Karpas-422 (cell line): Measurements from ENCODE around the gene PRR5. TPM values are rescaled to one million over a fixed set of nuclear protein-coding genes. Genes with fewer than 3 reads are reported as not detected.
A peak's percentile ranks its signal among the peaks of the same experiment; 100 is the strongest.

ENCODE experiments used
- DNase-seq: peaks from one replicate; pipeline ENCODE4 v3.0.0-alpha.2; 2015
- H2AFZ ChIP-seq: fragments of 200-600 bp; sonication (generic); 2 replicates; pipeline ENCODE4 v1.6.1; 2014; ENCODE audit warnings: antibody characterized with exemption, low read length, mixed read lengths
- H3K27ac ChIP-seq: fragments of 200-600 bp; sonication (generic); 2 replicates; pipeline ENCODE4 v1.5.1; 2014; ENCODE audit warnings: mild to moderate bottlenecking, low read length, moderate library complexity
- H3K27me3 ChIP-seq: fragments of 200-600 bp; sonication (generic); 2 replicates; pipeline ENCODE4 v1.6.1; 2014; ENCODE audit warnings: low read length, mixed read lengths
- H3K36me3 ChIP-seq: fragments of 200-600 bp; sonication (generic); 2 replicates; pipeline ENCODE4 v1.6.1; 2014; ENCODE audit warnings: low read length, mixed read lengths; ENCODE audit not compliant: insufficient read depth
- H3K4me1 ChIP-seq: fragments of 200-600 bp; sonication (generic); 2 replicates; pipeline ENCODE4 v1.6.1; 2014; ENCODE audit warnings: mild to moderate bottlenecking, low read length, mixed read lengths
- H3K4me2 ChIP-seq: fragments of 200-600 bp; sonication (generic); 2 replicates; pipeline ENCODE4 v1.6.1; 2014; ENCODE audit warnings: low read length, low read depth, mild to moderate bottlenecking; ENCODE audit not compliant: poor library complexity, severe bottlenecking
- H3K4me3 ChIP-seq: fragments of 200-600 bp; sonication (generic); 2 replicates; pipeline ENCODE4 v1.5.1; 2014; ENCODE audit warnings: mild to moderate bottlenecking, antibody characterized with exemption, low read length, mixed read lengths
- H3K79me2 ChIP-seq: fragments of 200-600 bp; sonication (generic); 2 replicates; pipeline ENCODE4 v1.6.1; 2014; ENCODE audit warnings: mild to moderate bottlenecking, low read length, mixed read lengths
- H3K9ac ChIP-seq: fragments of 200-600 bp; sonication (generic); 2 replicates; pipeline ENCODE4 v1.6.0; 2014; ENCODE audit warnings: low read length
- H3K9me2 ChIP-seq: fragments of 200-600 bp; sonication (generic), shearing (Covaris generic); replicated peaks from 2 replicates; pipeline ENCODE4 v1.6.0; 2014; ENCODE audit warnings: mild to moderate bottlenecking, low read length, moderate library complexity; ENCODE audit not compliant: insufficient read depth
- H3K9me3 ChIP-seq: fragments of 300-700, 200-600 bp; sonication (generic); 2 replicates; pipeline ENCODE4 v1.6.1; 2014; ENCODE audit warnings: low read length, mixed read lengths
- H4K20me1 ChIP-seq: fragments of 200-600 bp; sonication (generic); 2 replicates; pipeline ENCODE4 v1.6.1; 2014; ENCODE audit warnings: mild to moderate bottlenecking, antibody characterized with exemption, low read length, low read depth; ENCODE audit not compliant: insufficient read depth
- total RNA-seq: library from RNA; depleted of rRNA; stranded (reverse); fragments of >200 nt; shearing (Covaris generic); gene quantifications from 2 replicates; pipeline ENCODE4 v1.2.3, GENCODE V29; 2014; ENCODE audit warnings: low replicate concordance

The PRR5 gene
- total RNA-seq, 1 experiment from 2014 or later = not detected

DNA sequence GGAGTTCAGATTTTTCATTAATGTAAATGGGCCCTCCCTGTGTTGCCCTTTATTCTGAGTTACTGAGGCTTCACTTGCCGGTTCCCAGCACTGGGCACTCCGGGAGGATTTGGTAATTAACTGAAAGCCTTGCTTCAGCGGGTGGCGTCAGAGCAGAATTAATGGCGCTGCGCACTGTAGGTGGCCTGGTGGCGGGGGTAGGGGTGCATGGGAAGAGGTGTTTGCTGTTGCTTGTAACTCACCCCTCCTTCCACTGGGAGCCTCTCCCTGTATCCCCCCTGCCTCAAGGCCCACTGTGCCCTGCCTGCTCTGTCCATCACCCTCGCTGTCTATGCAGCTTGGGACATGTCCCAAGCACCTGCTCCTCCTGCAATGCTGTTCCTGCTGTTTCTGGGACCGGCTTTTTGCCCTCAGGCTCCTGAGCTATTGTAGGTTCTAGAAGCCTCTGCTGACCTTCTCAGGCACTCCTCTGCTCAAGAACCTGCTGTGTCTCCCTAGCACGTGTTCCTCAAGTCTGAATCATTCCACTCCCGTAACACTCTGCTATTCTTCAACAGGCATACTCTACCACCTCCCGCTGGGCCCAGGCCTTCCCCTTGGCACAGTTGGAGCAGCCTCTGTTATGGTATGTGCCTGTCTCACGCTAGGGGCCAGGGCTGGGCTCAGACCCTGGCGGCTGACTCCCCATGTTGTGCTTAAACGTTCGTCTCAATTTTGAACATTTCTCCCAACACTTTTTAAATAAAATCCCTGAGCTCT, 74.8 kb downstream of the PRR5 start:
- H3K9me3 ChIP-seq = no peaks in the 10 kb centered on the region
- no peaks in the 10 kb centered on the region for H4K20me1 ChIP-seq
- no peak overlapping the region for H3K4me2 ChIP-seq
- no peaks in the 10 kb centered on the region for H3K4me1 ChIP-seq
- H3K79me2 ChIP-seq = no peaks in the 10 kb centered on the region
- no peaks in the 10 kb centered on the region for H3K27me3 ChIP-seq
- no peaks in the 10 kb centered on the region for H3K9me2 ChIP-seq
- H2AFZ ChIP-seq = no peak overlapping the region
- no peaks in the 10 kb centered on the region for H3K36me3 ChIP-seq
- no peak overlapping the region for H3K27ac ChIP-seq
- H3K9ac ChIP-seq = no peak overlapping the region
- no peak overlapping the region for H3K4me3 ChIP-seq
- no peak for DNase-seq

DNA sequence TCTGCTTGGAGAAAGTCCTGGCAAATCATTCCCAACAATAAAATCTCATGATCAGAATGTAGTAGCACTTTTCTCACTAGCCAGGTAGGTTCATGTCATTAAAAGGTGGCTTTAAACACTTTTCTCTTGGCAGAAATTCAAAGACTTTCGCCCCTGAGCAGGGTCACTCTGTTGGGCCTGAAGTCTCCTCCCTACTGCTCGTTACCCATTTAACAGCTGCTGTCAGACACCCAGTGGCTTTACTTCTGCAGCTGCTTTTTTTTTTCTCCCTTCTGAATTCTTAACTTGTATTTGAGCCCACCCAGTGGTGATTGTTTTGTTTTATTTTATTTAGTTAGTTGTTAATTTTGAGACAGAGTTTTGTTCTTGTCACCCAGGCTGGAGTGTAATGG, 75.4 kb downstream of the PRR5 start:
- no peak overlapping the region for H3K27ac ChIP-seq
- H3K9me2 ChIP-seq = no peaks in the 10 kb centered on the region
- no peak overlapping the region for H3K9ac ChIP-seq
- H3K9me3 ChIP-seq = no peaks in the 10 kb centered on the region
- no peaks in the 10 kb centered on the region for H3K27me3 ChIP-seq
- H3K4me2 ChIP-seq = no peak overlapping the region
- no peaks in the 10 kb centered on the region for H3K36me3 ChIP-seq
- no peaks in the 10 kb centered on the region for H3K4me1 ChIP-seq
- no peaks in the 10 kb centered on the region for H4K20me1 ChIP-seq
- no peak overlapping the region for H2AFZ ChIP-seq
- H3K79me2 ChIP-seq = no peaks in the 10 kb centered on the region
- no peak for DNase-seq
- H3K4me3 ChIP-seq = no peak overlapping the region

DNA sequence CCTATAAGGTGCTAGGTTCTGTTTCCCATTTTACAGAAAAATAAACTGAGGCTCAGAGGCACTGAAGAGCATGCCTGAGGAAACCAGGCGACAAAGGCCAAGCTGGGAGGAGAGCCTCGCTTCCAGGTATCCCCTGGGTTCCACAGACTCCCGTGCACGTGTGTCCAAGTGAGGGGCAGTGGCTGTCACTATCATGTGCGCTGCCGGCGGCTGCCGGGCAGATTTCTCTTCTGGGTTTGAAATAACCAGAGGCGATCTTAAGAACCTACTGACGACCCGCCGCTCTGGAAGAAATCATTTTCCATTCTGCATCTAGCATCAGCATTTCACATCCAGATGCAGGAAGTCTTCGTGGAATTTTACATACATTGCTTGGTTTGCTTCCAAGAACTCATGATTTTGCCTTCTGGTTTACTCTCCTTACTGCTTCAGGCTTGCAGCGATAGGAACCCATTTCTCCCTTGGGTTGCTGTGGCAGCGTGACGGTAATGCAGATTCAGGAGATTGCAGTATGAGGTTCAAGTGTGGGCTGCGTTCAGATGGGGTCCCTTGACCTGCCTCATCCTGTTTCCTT, 79.0 kb downstream of the PRR5 start:
- no peaks in the 10 kb centered on the region for H3K79me2 ChIP-seq
- no peak overlapping the region for H3K27ac ChIP-seq
- DNase-seq = no peak
- H3K4me3 ChIP-seq = no peak overlapping the region
- no peaks in the 10 kb centered on the region for H3K9me2 ChIP-seq
- H3K4me1 ChIP-seq = no peaks in the 10 kb centered on the region
- H2AFZ ChIP-seq = no peak overlapping the region
- no peaks in the 10 kb centered on the region for H3K36me3 ChIP-seq
- H3K4me2 ChIP-seq = no peak overlapping the region
- no peak overlapping the region for H3K9ac ChIP-seq
- H4K20me1 ChIP-seq = no peaks in the 10 kb centered on the region
- H3K9me3 ChIP-seq = no peaks in the 10 kb centered on the region
- no peaks in the 10 kb centered on the region for H3K27me3 ChIP-seq

DNA sequence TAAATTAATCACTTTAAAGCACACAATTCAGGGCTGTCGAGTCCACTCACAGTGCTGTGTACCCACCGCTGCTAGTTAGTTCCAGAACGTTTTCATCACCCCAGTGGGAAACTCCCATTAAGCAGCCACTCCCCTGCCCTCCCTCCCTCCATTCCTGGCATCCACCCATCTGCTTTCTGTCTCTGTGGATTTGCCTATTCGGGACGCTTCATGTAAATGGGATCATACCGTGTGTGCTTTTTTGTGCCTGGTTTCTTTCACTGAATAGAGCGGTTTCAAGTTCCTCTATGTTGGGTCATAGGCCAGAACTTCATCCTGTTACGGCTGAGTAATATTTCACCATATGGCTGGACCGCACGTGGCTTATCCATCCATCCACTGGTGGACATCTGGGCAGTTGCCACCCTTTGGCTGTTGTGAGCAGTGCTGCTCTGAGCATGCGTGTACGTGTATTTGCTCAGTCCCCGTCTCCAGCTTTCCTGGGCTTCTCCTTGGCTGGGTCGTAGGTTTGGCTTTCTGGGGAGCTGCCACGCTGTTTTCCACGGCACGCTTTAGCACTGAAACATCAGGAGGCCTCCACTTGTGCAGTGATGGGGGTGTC, 80.5 kb downstream of the PRR5 start:
- Histone ChIP-seq H3K4me1 (no peaks in the 10 kb centered on the region), H4K20me1 (no peaks in the 10 kb centered on the region), H3K9me2 (no peaks in the 10 kb centered on the region), H3K36me3 (no peaks in the 10 kb centered on the region), H3K4me2 (no peak overlapping the region), H3K9me3 (no peaks in the 10 kb centered on the region), H3K9ac (no peak overlapping the region), H3K27me3 (no peaks in the 10 kb centered on the region), H3K4me3 (no peak overlapping the region), H3K79me2 (no peaks in the 10 kb centered on the region), H3K27ac (no peak overlapping the region), H2AFZ (no peak overlapping the region)
- no peak for DNase-seq

DNA sequence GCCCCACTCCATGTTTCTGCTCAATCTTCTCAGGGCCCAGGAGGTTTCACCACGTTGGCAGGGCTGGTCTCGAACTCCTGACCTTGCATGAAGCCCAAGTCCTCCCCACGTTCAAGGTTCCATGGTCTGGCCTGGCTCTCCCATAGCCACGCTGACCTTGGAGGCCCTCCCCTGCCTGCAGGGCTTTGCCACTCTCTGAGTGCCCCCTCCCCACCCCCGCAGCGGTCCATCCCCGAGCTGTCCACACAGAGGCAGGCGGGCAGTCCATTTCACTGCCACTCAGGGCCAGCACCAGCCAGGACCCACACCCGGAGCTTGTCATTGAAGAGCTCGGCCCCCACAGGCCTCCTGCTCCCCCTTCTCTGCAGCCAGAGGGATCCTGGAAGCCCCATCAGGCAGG, 81.1 kb downstream of the PRR5 start:
- H3K4me1 ChIP-seq = no peaks in the 10 kb centered on the region

DNA sequence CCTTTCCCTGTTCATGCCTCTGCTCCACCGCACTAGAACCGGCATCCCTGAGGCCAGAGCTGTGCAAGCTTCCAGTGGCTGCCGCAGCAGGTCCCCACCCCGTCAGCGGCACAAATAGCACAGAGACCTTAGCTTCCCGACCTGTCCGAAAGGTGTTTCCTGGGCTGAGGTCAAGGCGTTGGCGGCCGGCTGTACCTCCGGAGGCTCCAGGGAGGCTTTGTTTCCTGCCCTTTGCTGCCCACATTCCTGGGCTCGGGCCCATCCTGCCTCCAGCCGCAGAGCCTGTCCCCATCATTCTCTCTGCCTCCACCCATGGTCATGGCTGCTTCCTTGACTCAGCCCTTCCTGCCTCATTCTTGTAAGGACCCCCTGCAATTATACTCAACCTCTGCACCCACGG, 81.6 kb downstream of the PRR5 start:
- Histone ChIP-seq H3K36me3 (no peaks in the 10 kb centered on the region), H3K4me1 (no peaks in the 10 kb centered on the region), H3K4me3 (no peak overlapping the region), H2AFZ (no peak overlapping the region), H3K9me3 (no peaks in the 10 kb centered on the region), H4K20me1 (no peaks in the 10 kb centered on the region), H3K79me2 (no peaks in the 10 kb centered on the region), H3K27me3 (no peaks in the 10 kb centered on the region), H3K9me2 (no peaks in the 10 kb centered on the region), H3K9ac (no peak overlapping the region), H3K27ac (no peak overlapping the region), H3K4me2 (no peak overlapping the region)
- no peak for DNase-seq

More for the DNA sequence above, 81.1 kb downstream of the PRR5 start:
- Histone ChIP-seq H3K27me3 (no peaks in the 10 kb centered on the region), H3K4me2 (no peak overlapping the region), H2AFZ (no peak overlapping the region), H3K36me3 (no peaks in the 10 kb centered on the region), H4K20me1 (no peaks in the 10 kb centered on the region), H3K27ac (no peak overlapping the region), H3K79me2 (no peaks in the 10 kb centered on the region), H3K9me2 (no peaks in the 10 kb centered on the region), H3K9ac (no peak overlapping the region), H3K4me3 (no peak overlapping the region), H3K9me3 (no peaks in the 10 kb centered on the region)
- DNase-seq = peak; percentile 17

DNA sequence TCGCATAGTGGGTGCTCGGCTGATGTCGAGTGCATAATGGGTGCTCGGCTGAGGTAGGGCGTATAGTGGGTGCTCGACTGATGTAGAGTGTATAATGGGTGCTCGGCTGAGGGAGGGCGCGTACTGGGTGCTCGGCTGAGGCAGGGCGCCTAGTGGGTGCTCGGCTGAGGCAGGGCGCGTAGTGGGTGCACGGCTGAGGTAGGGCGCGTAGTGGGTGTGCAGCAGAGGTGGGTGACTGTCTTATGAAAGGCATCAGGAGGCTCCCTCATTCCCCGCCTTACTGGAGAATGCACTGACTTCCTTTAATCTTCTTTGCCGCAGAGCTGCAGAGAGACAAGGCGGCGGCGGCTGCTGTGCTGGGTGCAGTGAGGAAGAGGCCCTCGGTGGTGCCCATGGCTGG, 84.1 kb downstream of the PRR5 start:
- Histone ChIP-seq H3K79me2 (no peaks in the 10 kb centered on the region), H3K4me2 (no peak overlapping the region), H3K27ac (no peak overlapping the region), H3K36me3 (no peaks in the 10 kb centered on the region), H2AFZ (no peak overlapping the region), H3K4me1 (no peaks in the 10 kb centered on the region), H4K20me1 (no peaks in the 10 kb centered on the region), H3K4me3 (no peak overlapping the region), H3K27me3 (no peaks in the 10 kb centered on the region), H3K9ac (no peak overlapping the region), H3K9me3 (no peaks in the 10 kb centered on the region), H3K9me2 (no peaks in the 10 kb centered on the region)
- DNase-seq = no peak

DNA sequence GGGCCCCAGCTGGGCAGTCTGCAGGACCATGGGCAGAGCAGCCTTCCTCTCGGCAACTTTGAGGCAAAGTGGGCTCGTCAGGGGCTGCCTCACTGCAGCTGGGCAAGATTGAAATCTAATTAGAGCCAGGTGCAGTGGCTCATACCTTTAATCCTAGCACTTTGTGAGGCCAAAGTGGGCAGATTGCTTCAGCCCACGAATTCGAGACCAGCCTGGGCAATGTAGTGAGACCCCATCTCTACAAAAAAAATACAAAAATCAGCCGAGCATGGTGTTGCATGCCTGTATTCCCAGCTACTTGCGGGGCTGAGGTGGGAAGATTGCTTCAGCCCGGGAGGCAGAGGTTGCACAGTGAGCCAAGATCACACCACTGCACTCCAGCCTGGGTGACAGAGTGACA, 84.6 kb downstream of the PRR5 start:
- no peak overlapping the region for H3K27ac ChIP-seq
- no peak overlapping the region for H3K4me2 ChIP-seq
- no peaks in the 10 kb centered on the region for H3K36me3 ChIP-seq
- H3K27me3 ChIP-seq = no peaks in the 10 kb centered on the region
- DNase-seq = no peak
- H3K4me1 ChIP-seq = no peaks in the 10 kb centered on the region
- no peaks in the 10 kb centered on the region for H3K79me2 ChIP-seq
- H2AFZ ChIP-seq = no peak overlapping the region
- no peaks in the 10 kb centered on the region for H3K9me3 ChIP-seq
- no peak overlapping the region for H3K4me3 ChIP-seq
- no peaks in the 10 kb centered on the region for H3K9me2 ChIP-seq
- no peak overlapping the region for H3K9ac ChIP-seq
- H4K20me1 ChIP-seq = no peaks in the 10 kb centered on the region
